Measurements from ENCODE around the gene UCMA.

DNA sequence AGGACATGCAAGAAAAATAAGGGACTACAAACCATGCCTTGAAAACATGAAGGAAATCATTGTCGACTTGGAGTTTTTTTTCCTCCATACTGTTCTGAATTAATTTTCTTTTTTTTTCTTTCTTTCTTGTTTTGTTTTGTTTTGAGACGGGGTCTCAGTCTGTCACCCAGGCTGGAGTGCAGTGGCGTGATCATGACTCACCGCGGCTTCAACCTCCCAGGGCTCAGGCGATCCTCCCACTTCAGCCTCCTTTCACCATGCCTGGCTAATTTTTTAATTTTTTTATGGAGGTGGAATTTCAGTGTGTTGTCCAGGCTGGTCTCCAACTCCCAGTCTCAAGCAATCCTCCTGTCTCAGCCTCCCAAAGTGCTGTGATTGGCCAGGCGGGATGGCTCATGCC is 11.6 kb downstream of the UCMA start:
- no peak for TF ChIP-seq CTCF (IDR thresholded peaks at IDR 0.05)
- TF ChIP-seq POLR2A (IDR thresholded peaks at IDR 0.05), result no peak
